H1 (cell line): ENCODE data around the gene KCNQ2. TPM values are rescaled to one million over a fixed set of nuclear protein-coding genes. Genes with fewer than 3 reads are reported as not detected.

ENCODE experiments used
- CTCF ChIA-PET: fragments of 300-600 bp; sonication (Branson Sonifier 250); formaldehyde crosslinking; loops from one replicate; lab custom pipeline; 2021; ENCODE audit not compliant: partially characterized antibody; lab: Charles Lee
- POLR2A ChIA-PET: fragments of 300-600 bp; sonication (Branson Sonifier 250); formaldehyde crosslinking; loops from one replicate; lab custom pipeline; 2021; ENCODE audit warnings: inconsistent platforms; ENCODE audit not compliant: partially characterized antibody; lab: Charles Lee
- DNase-seq, 2 experiments: peaks; one replicate each; pipeline versions ENCODE4 v3.0.0 to v3.0.0-alpha.2; 2010 to 2022; ENCODE audit warnings: low spot score in 2 of 2, low read depth in 1 of 2, mixed read lengths in 1 of 2
- FAIRE-seq: peaks from 2 replicates; lab custom pipeline; 2011; peaks lifted over from hg19 to GRCh38; lab: Jason Lieb, UNC
- H2AFZ ChIP-seq: 2 replicates; pipeline ENCODE4 v1.8.1; 2012; ENCODE audit warnings: low read length, inconsistent platforms
- H2AK5ac ChIP-seq: 2 replicates; pipeline ENCODE4 v1.6.1; 2013; ENCODE audit warnings: low read depth, low read length
- H2BK120ac ChIP-seq: replicated peaks from 2 replicates; pipeline ENCODE3; 2013; ENCODE audit warnings: low read depth, low read length, inconsistent platforms
- H2BK12ac ChIP-seq: 2 replicates; pipeline ENCODE4 v1.6.1; 2013; ENCODE audit warnings: low read depth, low read length
- H2BK15ac ChIP-seq: 2 replicates; pipeline ENCODE4 v1.6.1; 2013; ENCODE audit warnings: low read length
- H2BK20ac ChIP-seq: 2 replicates; pipeline ENCODE4 v1.6.1; 2013; ENCODE audit warnings: low read length
- H2BK5ac ChIP-seq: 2 replicates; pipeline ENCODE4 v1.6.1; 2013; ENCODE audit warnings: low read depth, low read length
- H3K14ac ChIP-seq: 2 replicates; pipeline ENCODE4 v1.6.1; 2013; ENCODE audit warnings: inconsistent platforms; ENCODE audit not compliant: insufficient read length
- H3K18ac ChIP-seq: 2 replicates; pipeline ENCODE4 v1.6.1; 2013; ENCODE audit warnings: low read length; ENCODE audit errors: extremely low read depth
- H3K23ac ChIP-seq: 2 replicates; pipeline ENCODE4 v1.6.1; 2013; ENCODE audit warnings: inconsistent platforms; ENCODE audit not compliant: insufficient read length
- H3K23me2 ChIP-seq: 2 replicates; pipeline ENCODE4 v1.6.1; 2013; ENCODE audit warnings: low read depth, low read length
- H3K27ac ChIP-seq: 2 replicates; pipeline ENCODE4 v1.6.1; 2011; ENCODE audit warnings: low read depth, low read length, inconsistent platforms
- H3K27me3 ChIP-seq, 4 experiments: replicated peaks in 1 of 4; 1 replicate in 1 of 4; 2 replicates in 3 of 4; pipeline versions ENCODE4 v1.6.1 to v1.8.1; 2011 to 2013; ENCODE audit warnings: low read length in 3 of 4, mild to moderate bottlenecking in 3 of 4, inconsistent platforms in 2 of 4, mixed read lengths in 2 of 4, moderate library complexity in 1 of 4; ENCODE audit not compliant: control insufficient read depth in 3 of 4, insufficient read depth in 3 of 4; ENCODE audit errors: extremely low read depth in 1 of 4
- H3K36me3 ChIP-seq, 4 experiments: 2 replicates each; pipeline versions ENCODE4 v1.6.1 to v1.8.1; 2011 to 2013; ENCODE audit warnings: mild to moderate bottlenecking in 4 of 4, low read length in 3 of 4, moderate library complexity in 2 of 4, control low read depth in 1 of 4, inconsistent platforms in 1 of 4; ENCODE audit not compliant: insufficient read depth in 4 of 4, control insufficient read depth in 2 of 4
- H3K4ac ChIP-seq: replicated peaks from 2 replicates; pipeline ENCODE3; 2013; ENCODE audit warnings: low read length, low read depth, mixed read lengths, inconsistent platforms; ENCODE audit not compliant: insufficient read length
- H3K4me1 ChIP-seq, 4 experiments: replicated peaks in 1 of 4; 1 replicate in 1 of 4; 2 replicates in 3 of 4; pipeline versions ENCODE4 v1.6.1 to v1.8.1; 2011 to 2013; ENCODE audit warnings: low read length in 3 of 4, inconsistent platforms in 2 of 4, mixed read lengths in 1 of 4; ENCODE audit not compliant: insufficient read depth in 4 of 4, control insufficient read depth in 3 of 4
- H3K4me2 ChIP-seq, 2 experiments: 2 replicates each; pipeline versions ENCODE4 v1.6.1 to v1.8.1; 2011 to 2013; ENCODE audit warnings: low read depth in 2 of 2, low read length in 2 of 2, control low read depth in 1 of 2, inconsistent platforms in 1 of 2, mild to moderate bottlenecking in 1 of 2; ENCODE audit not compliant: insufficient read depth in 1 of 2
- H3K4me3 ChIP-seq, 4 experiments: fragments of 200-600, 300-600 bp in 1 of 4; sonication (generic), shearing (Covaris generic), sonication (Bioruptor Twin) in 1 of 4; 2 replicates each; pipeline versions ENCODE4 v1.5.1 to v1.8.1; 2011 to 2016; ENCODE audit warnings: low read length in 4 of 4, low read depth in 3 of 4, control low read depth in 2 of 4, inconsistent platforms in 2 of 4, mild to moderate bottlenecking in 2 of 4, mixed read lengths in 1 of 4, moderate library complexity in 1 of 4; ENCODE audit not compliant: insufficient read depth in 2 of 4; ENCODE audit errors: extremely low read depth in 1 of 4
- H3K56ac ChIP-seq: replicated peaks from 2 replicates; pipeline ENCODE3; 2013; ENCODE audit warnings: low read depth, mild to moderate bottlenecking, mixed read lengths, low read length, inconsistent platforms; ENCODE audit not compliant: insufficient read length
- H3K79me1 ChIP-seq: 2 replicates; pipeline ENCODE4 v1.6.1; 2013; ENCODE audit warnings: low read depth, low read length, control low read depth
- H3K79me2 ChIP-seq, 2 experiments: 2 replicates each; pipeline versions ENCODE4 v1.6.1 to v1.8.1; 2012 to 2013; ENCODE audit warnings: low read length in 2 of 2, mild to moderate bottlenecking in 2 of 2, inconsistent platforms in 1 of 2; ENCODE audit not compliant: insufficient read depth in 2 of 2, control insufficient read depth in 1 of 2
- H3K9ac ChIP-seq, 4 experiments: replicated peaks in 1 of 4; 1 replicate in 1 of 4; 2 replicates in 3 of 4; pipeline versions ENCODE4 v1.6.1 to v1.8.1; 2011 to 2013; ENCODE audit warnings: low read depth in 3 of 4, low read length in 3 of 4, control low read depth in 2 of 4, mild to moderate bottlenecking in 2 of 4, moderate library complexity in 2 of 4, inconsistent platforms in 1 of 4; ENCODE audit errors: extremely low read depth in 1 of 4
- H3K9me3 ChIP-seq, 2 experiments: 2 replicates each; pipeline versions ENCODE4 v1.6.1 to v1.8.1; 2012 to 2013; ENCODE audit warnings: mild to moderate bottlenecking in 2 of 2, moderate library complexity in 2 of 2, control low read depth in 1 of 2, inconsistent platforms in 1 of 2, low read depth in 1 of 2, low read length in 1 of 2, mixed read lengths in 1 of 2; ENCODE audit not compliant: insufficient read depth in 2 of 2
- H4K20me1 ChIP-seq, 2 experiments: replicated peaks in 1 of 2; 2 replicates each; pipeline versions ENCODE3 to v1.8.1; 2011 to 2013; ENCODE audit warnings: inconsistent platforms in 2 of 2, low read length in 2 of 2, mild to moderate bottlenecking in 1 of 2; ENCODE audit not compliant: insufficient read depth in 2 of 2, control insufficient read depth in 1 of 2
- H4K5ac ChIP-seq: 2 replicates; pipeline ENCODE4 v1.6.1; 2013; ENCODE audit warnings: low read length, low read depth, mixed read lengths, inconsistent platforms; ENCODE audit not compliant: insufficient read length
- H4K8ac ChIP-seq: 2 replicates; pipeline ENCODE4 v1.8.0; 2013; ENCODE audit warnings: mild to moderate bottlenecking, moderate library complexity, low read length, inconsistent platforms; ENCODE audit not compliant: insufficient read depth; ENCODE audit errors: extremely low read depth
- H4K91ac ChIP-seq: replicated peaks from 2 replicates; pipeline ENCODE3; 2013; ENCODE audit warnings: low read length, mixed read lengths, inconsistent platforms; ENCODE audit not compliant: insufficient read length
- CBX8 ChIP-seq: fragments of 300-800, 300-1000 bp; sonication (generic); IDR thresholded peaks from 2 replicates; pipeline ENCODE4 v1.7.1; 2016; ENCODE audit warnings: low read depth, low read length, borderline replicate concordance
- EZH2 ChIP-seq: fragments of 200-600 bp; sonication (generic); IDR thresholded peaks from 2 replicates; pipeline ENCODE4 v1.7.1; 2012; ENCODE audit warnings: low read depth, mild to moderate bottlenecking, moderate library complexity, low read length, inconsistent platforms; ENCODE audit not compliant: severe bottlenecking
- MAX ChIP-seq: IDR thresholded peaks from 2 replicates; pipeline ENCODE4 v1.6.1; 2012; ENCODE audit warnings: inconsistent platforms
- WGBS, 2 experiments: shearing (Covaris generic) in 1 of 2; methylation state at CpG; one replicate each; pipeline versions ENCODE4 v1.1.6 to v1.1.7; 2013 to 2015; ENCODE audit warnings: low lambda C conversion rate in 2 of 2, mixed read lengths in 2 of 2, inconsistent platforms in 1 of 2, low coverage in 1 of 2, missing lambda C conversion rate in 1 of 2; ENCODE audit not compliant: insufficient replicate concordance in 2 of 2, insufficient coverage in 1 of 2, insufficient read length in 1 of 2; ENCODE audit errors: extremely low coverage in 1 of 2, missing lambda C conversion rate in 1 of 2; 5-methylcytosine and 5-hydroxymethylcytosine counted together
- polyA plus RNA-seq, 7 experiments: library from polyadenylated mRNA; depleted of rRNA in 3 of 7; stranded (reverse) in 5 of 7; unstranded in 2 of 7; fragments of >200 nt in 5 of 7; fragments of 200-250 nt in 2 of 7; gene quantifications; 1 replicate in 5 of 7; 2 replicates in 1 of 7; 4 replicates in 1 of 7; pipeline versions ENCODE4 v1.2.1 to v1.2.3, GENCODE V29; 2011 to 2013; ENCODE audit warnings: missing spikeins in 2 of 7, mixed read lengths in 2 of 7
- total RNA-seq: library from RNA; stranded (reverse); fragmentation: NEBNext Ultra II Directional; extraction: Animal tissue kit (Norgen Biotek cat#: 25700); gene quantifications from 2 replicates; pipeline ENCODE4 v1.2.1, GENCODE V29; 2021

Gene KCNQ2
- total and polyA plus RNA-seq, 2 of the 8 experiments (the other 6 are each of a cell fraction or from before 2014, with no cell fraction given): 82.6 to 243 TPM

DNA sequence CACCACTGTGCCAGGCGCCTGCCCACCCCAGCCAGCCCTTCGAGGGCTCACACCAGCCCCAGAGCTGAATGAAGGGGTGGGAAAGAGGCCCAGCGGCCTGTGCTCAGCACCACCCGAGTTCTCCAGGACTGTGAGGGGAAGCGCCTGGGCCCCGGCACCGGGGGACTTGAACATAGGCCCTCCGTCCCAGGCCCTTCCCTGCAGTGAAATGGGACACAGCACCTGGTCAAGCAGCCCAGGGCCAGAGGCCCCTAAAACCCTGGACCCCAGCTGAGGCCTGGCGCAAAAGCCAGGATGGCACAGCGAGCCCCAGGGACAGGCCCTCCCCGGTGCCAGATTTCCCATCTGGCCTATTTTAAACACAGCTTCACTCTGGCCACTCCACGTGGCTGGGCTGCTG, 4.0 kb downstream of the KCNQ2 start:
- CTCF ChIA-PET: interaction anchor here (0.7 to 3.5 kb wide), 7 partner anchors 8 to 188 kb away, joined by 3 to 12 read pairs (median 6); no protein-coding TSS in a partner anchor
- no peak overlapping the region for H2BK15ac ChIP-seq
- H3K18ac ChIP-seq: no peak overlapping the region
- H3K23ac ChIP-seq: no peak overlapping the region
- H3K56ac ChIP-seq: no peak overlapping the region
- FAIRE-seq: no peak
- H3K23me2 ChIP-seq: peaks cover 6% of the 10 kb centered on the region; the same call in 1 of the 2 replicates
- no peak overlapping the region for H4K5ac ChIP-seq
- H3K79me2 ChIP-seq: peaks cover 15 to 76% of the 10 kb centered on the region in 2 experiments; a peak in 3 of 4 replicates
- no peak overlapping the region for H3K4me2 ChIP-seq
- no peak overlapping the region for H3K9ac ChIP-seq
- 0 out of 2 replicates have a peak overlapping the region, but pooled peaks have one; percentile 9 for H2BK12ac ChIP-seq
- H3K27me3 ChIP-seq: peaks cover 0 to 2% (median 0%) of the 10 kb centered on the region in 4 experiments; a peak in 2 of 7 replicates
- H2AFZ ChIP-seq: no peak overlapping the region
- H3K4me1 ChIP-seq: peaks cover 0 to 21% (median 12%) of the 10 kb centered on the region in 4 experiments; a peak in 6 of 7 replicates
- no peak overlapping the region for H2BK120ac ChIP-seq
- no peak overlapping the region for H4K8ac ChIP-seq
- H4K91ac ChIP-seq: no peak overlapping the region
- H4K20me1 ChIP-seq: peaks cover 9 to 30% of the 10 kb centered on the region in 2 experiments
- H3K79me1 ChIP-seq: peaks cover 31% of the 10 kb centered on the region
- DNase-seq: no peak
- peak; percentile 16 for TF ChIP-seq EZH2
- TF ChIP-seq MAX: no peak
- TF ChIP-seq CBX8: no peak
- H3K27ac ChIP-seq: no peak overlapping the region
- H3K4me3 ChIP-seq: no peak overlapping the region
- no peaks in the 10 kb centered on the region for H3K36me3 ChIP-seq
- H3K14ac ChIP-seq: no peak overlapping the region
- POLR2A ChIA-PET: interaction anchor here (0.6 to 1.0 kb wide), 2 partner anchors 9 to 26 kb away, joined by 3 to 4 read pairs; no protein-coding TSS in a partner anchor
- no peak overlapping the region for H3K4ac ChIP-seq
- 91% methylated on average over 11 of the region's 12 CpGs; no CpG with 5 or more reads in 1 of the 2 experiments for WGBS, 2 experiments
- no peak overlapping the region for H2BK20ac ChIP-seq
- H2AK5ac ChIP-seq: no peak overlapping the region
- no peak overlapping the region for H2BK5ac ChIP-seq
- no peaks in the 10 kb centered on the region for H3K9me3 ChIP-seq
